HepG2 (cell line): ENCODE results near the gene VCP. TPM values are rescaled to one million over a fixed set of nuclear protein-coding genes. Genes with fewer than 3 reads are reported as not detected.

ENCODE experiments used
- ATAC-seq: fragments of 200-7000 bp; cut with Tn5 transposase; 3 replicates; pipeline ENCODE4 v1.9.1; 2020; ENCODE audit warnings: mild to moderate bottlenecking, moderate library complexity
- BruUV-seq: library from RNA; stranded (reverse); fragments of 400-500 nt; replicated peaks from 2 replicates; lab custom pipeline; 2021; lab: Mats Ljungman, UMichigan
- CTCF ChIA-PET: fragments of 300-600 bp; formaldehyde crosslinking; extraction: SDS; loops from one replicate; lab custom pipeline; 2021; ENCODE audit warnings: low total read pairs, inconsistent platforms, low intra/inter-chr PET ratio; lab: Yijun Ruan, JAX
- POLR2A ChIA-PET: fragments of 350-600 bp; sonication (Branson Sonifier 250); formaldehyde crosslinking; loops from one replicate; lab custom pipeline; 2020; ENCODE audit warnings: antibody characterized with exemption, inconsistent platforms; lab: Yijun Ruan, JAX
- DNase-seq: peaks from one replicate; pipeline ENCODE4 v3.0.0-alpha.2; 2015; ENCODE audit warnings: low spot score
- FAIRE-seq: peaks from 3 replicates; lab custom pipeline; 2011; peaks lifted over from hg19 to GRCh38; lab: Jason Lieb, UNC
- H2AFZ ChIP-seq: one replicate; pipeline ENCODE4 v1.6.1; 2011; ENCODE audit warnings: low read length, inconsistent platforms
- H3K27ac ChIP-seq: fragments of 300-600 bp; 3 replicates; pipeline ENCODE4 v1.8.0; 2011; ENCODE audit warnings: mixed run types, mild to moderate bottlenecking, mixed read lengths, low read length, inconsistent platforms; ENCODE audit not compliant: insufficient read depth; ENCODE audit errors: extremely low read length
- H3K27me3 ChIP-seq, 2 experiments: fragments of 200-600 bp in 1 of 2; 2 replicates in 1 of 2; 3 replicates in 1 of 2; pipeline versions ENCODE4 v1.6.0 to v1.8.0; 2011; ENCODE audit warnings: low read length in 2 of 2, mild to moderate bottlenecking in 2 of 2, moderate library complexity in 2 of 2, inconsistent platforms in 1 of 2; ENCODE audit not compliant: insufficient read depth in 2 of 2, control insufficient read depth in 1 of 2
- H3K36me3 ChIP-seq, 2 experiments: fragments of 200-600 bp in 1 of 2; replicated peaks in 1 of 2; 2 replicates in 1 of 2; 3 replicates in 1 of 2; pipeline versions ENCODE4 v1.5.1 to v1.8.0; 2011; ENCODE audit warnings: low read length in 2 of 2, inconsistent platforms in 1 of 2; ENCODE audit not compliant: insufficient read depth in 2 of 2, control insufficient read depth in 1 of 2
- H3K4me1 ChIP-seq: 2 replicates; pipeline ENCODE4 v1.5.1; 2012; ENCODE audit warnings: low read length, inconsistent platforms; ENCODE audit not compliant: insufficient read depth
- H3K4me2 ChIP-seq: 2 replicates; pipeline ENCODE4 v1.6.0; 2011; ENCODE audit warnings: low read depth, low read length, inconsistent platforms
- H3K4me3 ChIP-seq, 3 experiments: fragments of 200-600 bp in 1 of 3; sonication (generic), shearing (Covaris generic) in 1 of 3; replicated peaks in 1 of 3; 2 replicates each; pipeline ENCODE4 v1.5.1; 2011 to 2016; ENCODE audit warnings: low read length in 3 of 3, inconsistent platforms in 2 of 3, low read depth in 2 of 3, mild to moderate bottlenecking in 2 of 3, control low read depth in 1 of 3, mixed read lengths in 1 of 3; ENCODE audit not compliant: insufficient read depth in 1 of 3
- H3K79me2 ChIP-seq: one replicate; pipeline ENCODE4 v1.6.1; 2011; ENCODE audit warnings: low read length, inconsistent platforms; ENCODE audit not compliant: insufficient read depth
- H3K9ac ChIP-seq: 2 replicates; pipeline ENCODE4 v1.6.0; 2011; ENCODE audit warnings: mild to moderate bottlenecking, low read depth, low read length, inconsistent platforms; ENCODE audit not compliant: insufficient read depth
- H3K9me3 ChIP-seq: 2 replicates; pipeline ENCODE4 v1.5.1; 2012; ENCODE audit warnings: mild to moderate bottlenecking, low read length
- H4K20me1 ChIP-seq: 2 replicates; pipeline ENCODE4 v1.6.0; 2011; ENCODE audit warnings: inconsistent platforms, mild to moderate bottlenecking, low read length, moderate library complexity; ENCODE audit not compliant: insufficient read depth
- CBX5 ChIP-seq: sonication (generic); formaldehyde crosslinking; IDR thresholded peaks from 2 replicates; pipeline ENCODE4 v1.4.0; 2020; ENCODE audit warnings: missing genetic modification reagents, borderline replicate concordance
- CCDC6 ChIP-seq: sonication (generic); formaldehyde crosslinking; IDR thresholded peaks from 2 replicates; pipeline ENCODE4 v1.8.1; 2022; ENCODE audit warnings: mild to moderate bottlenecking, missing genetic modification reagents, moderate library complexity
- ETV6 ChIP-seq: sonication (generic); formaldehyde crosslinking; conservative IDR thresholded peaks from 2 replicates; pipeline ENCODE4 v1.4.0; 2020; ENCODE audit warnings: missing genetic modification reagents
- GATAD1 ChIP-seq: IDR thresholded peaks from 2 replicates; pipeline ENCODE4 v1.6.1; 2016; ENCODE audit warnings: missing genetic modification reagents, missing compliant biosample characterization
- SMYD3 ChIP-seq: sonication (generic); formaldehyde crosslinking; IDR thresholded peaks from 2 replicates; pipeline ENCODE4 v1.8.1; 2023; ENCODE audit warnings: mild to moderate bottlenecking, missing genetic modification reagents
- ZNF101 ChIP-seq: sonication (generic); formaldehyde crosslinking; IDR thresholded peaks from 2 replicates; pipeline ENCODE4 v1.4.0; 2020; ENCODE audit warnings: mild to moderate bottlenecking, low read depth, missing genetic modification reagents, borderline replicate concordance
- ZNF256 ChIP-seq: sonication (generic); formaldehyde crosslinking; conservative IDR thresholded peaks from 2 replicates; pipeline ENCODE4 v1.4.0; 2020; ENCODE audit warnings: missing genetic modification reagents
- ZNF292 ChIP-seq: sonication (generic); formaldehyde crosslinking; IDR thresholded peaks from 2 replicates; pipeline ENCODE4 v1.8.1; 2022; ENCODE audit warnings: mild to moderate bottlenecking, low read depth, missing genetic modification reagents, borderline replicate concordance
- WGBS: methylation state at CpG from one replicate; pipeline ENCODE4 v1.1.6; 2017; ENCODE audit warnings: low lambda C conversion rate; 5-methylcytosine and 5-hydroxymethylcytosine counted together
- in situ Hi-C: cut with HindIII; loops from 2 replicates; pipeline ENCODE4 v1.10.0; 2017; ENCODE audit warnings: low pct_unique_long_range_greater_than_20kb; ENCODE audit not compliant: extremely low pct_ligation_motif_present
- intact Hi-C: fragments of 100-400 bp; cut with micrococcal nuclease; formaldehyde crosslinking; loops from one replicate; pipeline ENCODE4 v1.10.0; 2022; ENCODE audit not compliant: unreplicated experiment
- polyA plus RNA-seq, 8 experiments: library from polyadenylated mRNA; depleted of rRNA in 3 of 8; stranded (reverse) in 7 of 8; unstranded in 1 of 8; fragments of >200 nt; fragmentation: Illumina TruSeq in 4 of 8; extraction: Trizol in 4 of 8; gene quantifications; 2 replicates each; pipeline versions ENCODE4 v1.2.1 to v1.2.3, GENCODE V29; 2011 to 2016; ENCODE audit warnings: low read depth in 4 of 8, missing spikeins in 1 of 8, mixed read lengths in 1 of 8; ENCODE audit not compliant: insufficient read depth in 1 of 8
- total RNA-seq, 5 experiments: library from RNA; depleted of rRNA; stranded (reverse); fragments of >200 nt; fragmentation: Illumina TruSeq; extraction: Trizol; gene quantifications; 2 replicates each; pipeline ENCODE4 v1.2.3, GENCODE V29; 2016; ENCODE audit warnings: low read depth in 1 of 5
- TF ChIP-seq, protein P1 (sequence below): sonication (generic); formaldehyde crosslinking; IDR thresholded peaks from 2 replicates; pipeline ENCODE4 v1.5.0; 2020; ENCODE audit warnings: mild to moderate bottlenecking, missing genetic modification reagents
- TF ChIP-seq, protein P2 (sequence below): sonication (generic); formaldehyde crosslinking; IDR thresholded peaks from 2 replicates; pipeline ENCODE4 v1.5.0; 2020; ENCODE audit warnings: mild to moderate bottlenecking, missing genetic modification reagents, borderline replicate concordance
- TF ChIP-seq, protein P3 (sequence below): sonication (generic); formaldehyde crosslinking; IDR thresholded peaks from 2 replicates; pipeline ENCODE4 v1.4.0; 2020; ENCODE audit warnings: mild to moderate bottlenecking, missing genetic modification reagents

VCP gene
- total and polyA plus RNA-seq, 2 of the 13 experiments (the other 11 are each of a cell fraction or from before 2014, with no cell fraction given), result 143 to 391 TPM

DNA sequence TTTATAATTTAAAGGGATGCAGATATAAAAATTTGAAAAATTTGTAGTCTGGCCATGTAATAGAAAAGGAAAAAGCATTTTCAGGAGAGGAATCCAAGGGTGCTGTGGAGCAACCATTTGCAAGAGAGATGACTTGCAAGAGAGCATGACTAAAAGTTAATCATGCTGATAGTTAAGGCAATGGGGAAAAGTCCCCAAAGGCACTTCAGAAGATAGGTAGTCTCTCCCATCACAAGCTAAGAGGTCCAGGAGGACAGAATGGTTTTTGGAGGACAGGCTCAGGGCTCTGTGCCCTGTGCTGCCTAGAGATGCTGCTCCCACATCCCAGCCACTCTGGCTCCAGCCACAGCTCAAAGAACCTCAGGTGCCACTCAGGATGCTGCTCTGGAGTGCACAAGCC lies 44.1 kb downstream of the VCP start:
- Histone ChIP-seq H3K79me2 (no peaks in the 10 kb centered on the region), H3K27ac (no peak overlapping the region), H3K4me3 (no peak overlapping the region), H3K9me3 (no peaks in the 10 kb centered on the region), H3K4me1 (no peaks in the 10 kb centered on the region), H2AFZ (no peak overlapping the region), H3K4me2 (no peak overlapping the region), H3K9ac (no peak overlapping the region), H4K20me1 (no peaks in the 10 kb centered on the region), H3K36me3 (no peaks in the 10 kb centered on the region), H3K27me3 (no peaks in the 10 kb centered on the region)
- CTCF ChIA-PET, result no interaction called here
- intact Hi-C loops, result no loop called here
- DNase-seq (no peak), FAIRE-seq (no peak), ATAC-seq (no peak)
- POLR2A ChIA-PET, result no interaction called here
- in situ Hi-C loops, result no loop called here
- TF ChIP-seq CBX5 (no peak), ZNF292 (CRISPR knock-in tag) (no peak)
- no TSS peak for BruUV-seq

GRCh38 chr9:35027860-35028259 lies 44.6 kb downstream of the VCP start:
- H3K79me2 ChIP-seq, result no peaks in the 10 kb centered on the region
- BruUV-seq, result no TSS peak
- no peak overlapping the region for H2AFZ ChIP-seq
- POLR2A ChIA-PET, result no interaction called here
- no peaks in the 10 kb centered on the region for H3K27me3 ChIP-seq
- ATAC-seq (no peak), FAIRE-seq (no peak), DNase-seq (no peak)
- H3K4me1 ChIP-seq, result no peaks in the 10 kb centered on the region
- 3% methylated on average over 1 of the region's 1 CpG for WGBS
- intact Hi-C loops, result no loop called here
- in situ Hi-C loops, result no loop called here
- H3K9ac ChIP-seq, result no peak overlapping the region
- H3K4me2 ChIP-seq, result no peak overlapping the region
- no peaks in the 10 kb centered on the region for H3K9me3 ChIP-seq
- CTCF ChIA-PET, result no interaction called here
- H4K20me1 ChIP-seq, result no peaks in the 10 kb centered on the region
- no peaks in the 10 kb centered on the region for H3K36me3 ChIP-seq
- H3K4me3 ChIP-seq, result no peak overlapping the region
- no peak overlapping the region for H3K27ac ChIP-seq
- TF ChIP-seq CCDC6 (CRISPR knock-in tag), result no peak
- TF ChIP-seq ETV6 (CRISPR knock-in tag), result no peak
- TF ChIP-seq ZNF101 (CRISPR knock-in tag), result no peak
- TF ChIP-seq ZNF256 (CRISPR knock-in tag), result no peak
- TF ChIP-seq GATAD1 (CRISPR knock-in tag), result no peak
- no peak for TF ChIP-seq SMYD3 (CRISPR knock-in tag)
- TF ChIP-seq, protein P1, sequence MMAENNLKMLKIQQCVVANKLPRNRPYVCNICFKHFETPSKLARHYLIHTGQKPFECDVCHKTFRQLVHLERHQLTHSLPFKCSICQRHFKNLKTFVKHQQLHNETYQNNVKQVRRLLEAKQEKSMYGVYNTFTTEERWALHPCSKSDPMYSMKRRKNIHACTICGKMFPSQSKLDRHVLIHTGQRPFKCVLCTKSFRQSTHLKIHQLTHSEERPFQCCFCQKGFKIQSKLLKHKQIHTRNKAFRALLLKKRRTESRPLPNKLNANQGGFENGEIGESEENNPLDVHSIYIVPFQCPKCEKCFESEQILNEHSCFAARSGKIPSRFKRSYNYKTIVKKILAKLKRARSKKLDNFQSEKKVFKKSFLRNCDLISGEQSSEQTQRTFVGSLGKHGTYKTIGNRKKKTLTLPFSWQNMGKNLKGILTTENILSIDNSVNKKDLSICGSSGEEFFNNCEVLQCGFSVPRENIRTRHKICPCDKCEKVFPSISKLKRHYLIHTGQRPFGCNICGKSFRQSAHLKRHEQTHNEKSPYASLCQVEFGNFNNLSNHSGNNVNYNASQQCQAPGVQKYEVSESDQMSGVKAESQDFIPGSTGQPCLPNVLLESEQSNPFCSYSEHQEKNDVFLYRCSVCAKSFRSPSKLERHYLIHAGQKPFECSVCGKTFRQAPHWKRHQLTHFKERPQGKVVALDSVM, result no peak
- TF ChIP-seq, protein P2, sequence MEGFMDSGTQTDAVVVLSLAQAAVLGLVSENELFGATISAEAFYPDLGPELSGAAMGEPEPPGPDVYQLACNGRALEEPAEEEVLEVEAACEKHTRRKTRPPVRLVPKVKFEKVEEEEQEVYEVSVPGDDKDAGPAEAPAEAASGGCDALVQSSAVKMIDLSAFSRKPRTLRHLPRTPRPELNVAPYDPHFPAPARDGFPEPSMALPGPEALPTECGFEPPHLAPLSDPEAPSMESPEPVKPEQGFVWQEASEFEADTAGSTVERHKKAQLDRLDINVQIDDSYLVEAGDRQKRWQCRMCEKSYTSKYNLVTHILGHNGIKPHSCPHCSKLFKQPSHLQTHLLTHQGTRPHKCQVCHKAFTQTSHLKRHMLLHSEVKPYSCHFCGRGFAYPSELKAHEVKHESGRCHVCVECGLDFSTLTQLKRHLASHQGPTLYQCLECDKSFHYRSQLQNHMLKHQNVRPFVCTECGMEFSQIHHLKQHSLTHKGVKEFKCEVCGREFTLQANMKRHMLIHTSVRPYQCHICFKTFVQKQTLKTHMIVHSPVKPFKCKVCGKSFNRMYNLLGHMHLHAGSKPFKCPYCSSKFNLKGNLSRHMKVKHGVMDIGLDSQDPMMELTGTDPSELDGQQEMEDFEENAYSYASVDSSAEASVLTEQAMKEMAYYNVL (CRISPR knock-in tag), result no peak
- TF ChIP-seq, protein P3, sequence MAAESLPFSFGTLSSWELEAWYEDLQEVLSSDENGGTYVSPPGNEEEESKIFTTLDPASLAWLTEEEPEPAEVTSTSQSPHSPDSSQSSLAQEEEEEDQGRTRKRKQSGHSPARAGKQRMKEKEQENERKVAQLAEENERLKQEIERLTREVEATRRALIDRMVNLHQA, result no peak
- no peak for TF ChIP-seq CBX5
